ENCODE data around the gene FAM78A.

GRCh38 chr9:131236761-131237160 is 39.5 kb downstream of the FAM78A start:
- TF ChIP-seq SPI1 (IDR thresholded peaks at IDR 0.05; ENCODE audit: low read depth, low read length) (no peak), POLR2A (IDR thresholded peaks at IDR 0.05; ENCODE audit: low read depth, low read length) (no peak)

Data from GM12891 (cell line).